H1 (cell line): ENCODE measurements around the gene BCL11A. TPM values are rescaled to one million over a fixed set of nuclear protein-coding genes. Genes with fewer than 3 reads are reported as not detected.

ENCODE experiments used
- CTCF ChIA-PET: fragments of 300-600 bp; sonication (Branson Sonifier 250); formaldehyde crosslinking; loops from one replicate; lab custom pipeline; 2021; ENCODE audit not compliant: partially characterized antibody; lab: Charles Lee
- POLR2A ChIA-PET: fragments of 300-600 bp; sonication (Branson Sonifier 250); formaldehyde crosslinking; loops from one replicate; lab custom pipeline; 2021; ENCODE audit warnings: inconsistent platforms; ENCODE audit not compliant: partially characterized antibody; lab: Charles Lee
- DNase-seq, 2 experiments: peaks; one replicate each; pipeline versions ENCODE4 v3.0.0 to v3.0.0-alpha.2; 2010 to 2022; ENCODE audit warnings: low spot score in 2 of 2, low read depth in 1 of 2, mixed read lengths in 1 of 2
- FAIRE-seq: peaks from 2 replicates; lab custom pipeline; 2011; peaks lifted over from hg19 to GRCh38; lab: Jason Lieb, UNC
- H2AFZ ChIP-seq: 2 replicates; pipeline ENCODE4 v1.8.1; 2012; ENCODE audit warnings: low read length, inconsistent platforms
- H2AK5ac ChIP-seq: 2 replicates; pipeline ENCODE4 v1.6.1; 2013; ENCODE audit warnings: low read depth, low read length
- H2BK120ac ChIP-seq: replicated peaks from 2 replicates; pipeline ENCODE3; 2013; ENCODE audit warnings: low read depth, low read length, inconsistent platforms
- H2BK12ac ChIP-seq: 2 replicates; pipeline ENCODE4 v1.6.1; 2013; ENCODE audit warnings: low read depth, low read length
- H2BK15ac ChIP-seq: 2 replicates; pipeline ENCODE4 v1.6.1; 2013; ENCODE audit warnings: low read length
- H2BK20ac ChIP-seq: 2 replicates; pipeline ENCODE4 v1.6.1; 2013; ENCODE audit warnings: low read length
- H2BK5ac ChIP-seq: 2 replicates; pipeline ENCODE4 v1.6.1; 2013; ENCODE audit warnings: low read depth, low read length
- H3K14ac ChIP-seq: 2 replicates; pipeline ENCODE4 v1.6.1; 2013; ENCODE audit warnings: inconsistent platforms; ENCODE audit not compliant: insufficient read length
- H3K18ac ChIP-seq: 2 replicates; pipeline ENCODE4 v1.6.1; 2013; ENCODE audit warnings: low read length; ENCODE audit errors: extremely low read depth
- H3K23ac ChIP-seq: 2 replicates; pipeline ENCODE4 v1.6.1; 2013; ENCODE audit warnings: inconsistent platforms; ENCODE audit not compliant: insufficient read length
- H3K23me2 ChIP-seq: 2 replicates; pipeline ENCODE4 v1.6.1; 2013; ENCODE audit warnings: low read depth, low read length
- H3K27ac ChIP-seq: 2 replicates; pipeline ENCODE4 v1.6.1; 2011; ENCODE audit warnings: low read depth, low read length, inconsistent platforms
- H3K27me3 ChIP-seq, 4 experiments: replicated peaks in 1 of 4; 1 replicate in 1 of 4; 2 replicates in 3 of 4; pipeline versions ENCODE4 v1.6.1 to v1.8.1; 2011 to 2013; ENCODE audit warnings: low read length in 3 of 4, mild to moderate bottlenecking in 3 of 4, inconsistent platforms in 2 of 4, mixed read lengths in 2 of 4, moderate library complexity in 1 of 4; ENCODE audit not compliant: control insufficient read depth in 3 of 4, insufficient read depth in 3 of 4; ENCODE audit errors: extremely low read depth in 1 of 4
- H3K36me3 ChIP-seq, 4 experiments: 2 replicates each; pipeline versions ENCODE4 v1.6.1 to v1.8.1; 2011 to 2013; ENCODE audit warnings: mild to moderate bottlenecking in 4 of 4, low read length in 3 of 4, moderate library complexity in 2 of 4, control low read depth in 1 of 4, inconsistent platforms in 1 of 4; ENCODE audit not compliant: insufficient read depth in 4 of 4, control insufficient read depth in 2 of 4
- H3K4ac ChIP-seq: replicated peaks from 2 replicates; pipeline ENCODE3; 2013; ENCODE audit warnings: low read length, low read depth, mixed read lengths, inconsistent platforms; ENCODE audit not compliant: insufficient read length
- H3K4me1 ChIP-seq, 4 experiments: replicated peaks in 1 of 4; 1 replicate in 1 of 4; 2 replicates in 3 of 4; pipeline versions ENCODE4 v1.6.1 to v1.8.1; 2011 to 2013; ENCODE audit warnings: low read length in 3 of 4, inconsistent platforms in 2 of 4, mixed read lengths in 1 of 4; ENCODE audit not compliant: insufficient read depth in 4 of 4, control insufficient read depth in 3 of 4
- H3K4me2 ChIP-seq, 2 experiments: 2 replicates each; pipeline versions ENCODE4 v1.6.1 to v1.8.1; 2011 to 2013; ENCODE audit warnings: low read depth in 2 of 2, low read length in 2 of 2, control low read depth in 1 of 2, inconsistent platforms in 1 of 2, mild to moderate bottlenecking in 1 of 2; ENCODE audit not compliant: insufficient read depth in 1 of 2
- H3K4me3 ChIP-seq, 4 experiments: fragments of 200-600, 300-600 bp in 1 of 4; sonication (generic), shearing (Covaris generic), sonication (Bioruptor Twin) in 1 of 4; 2 replicates each; pipeline versions ENCODE4 v1.5.1 to v1.8.1; 2011 to 2016; ENCODE audit warnings: low read length in 4 of 4, low read depth in 3 of 4, control low read depth in 2 of 4, inconsistent platforms in 2 of 4, mild to moderate bottlenecking in 2 of 4, mixed read lengths in 1 of 4, moderate library complexity in 1 of 4; ENCODE audit not compliant: insufficient read depth in 2 of 4; ENCODE audit errors: extremely low read depth in 1 of 4
- H3K56ac ChIP-seq: replicated peaks from 2 replicates; pipeline ENCODE3; 2013; ENCODE audit warnings: low read depth, mild to moderate bottlenecking, mixed read lengths, low read length, inconsistent platforms; ENCODE audit not compliant: insufficient read length
- H3K79me1 ChIP-seq: 2 replicates; pipeline ENCODE4 v1.6.1; 2013; ENCODE audit warnings: low read depth, low read length, control low read depth
- H3K79me2 ChIP-seq, 2 experiments: 2 replicates each; pipeline versions ENCODE4 v1.6.1 to v1.8.1; 2012 to 2013; ENCODE audit warnings: low read length in 2 of 2, mild to moderate bottlenecking in 2 of 2, inconsistent platforms in 1 of 2; ENCODE audit not compliant: insufficient read depth in 2 of 2, control insufficient read depth in 1 of 2
- H3K9ac ChIP-seq, 4 experiments: replicated peaks in 1 of 4; 1 replicate in 1 of 4; 2 replicates in 3 of 4; pipeline versions ENCODE4 v1.6.1 to v1.8.1; 2011 to 2013; ENCODE audit warnings: low read depth in 3 of 4, low read length in 3 of 4, control low read depth in 2 of 4, mild to moderate bottlenecking in 2 of 4, moderate library complexity in 2 of 4, inconsistent platforms in 1 of 4; ENCODE audit errors: extremely low read depth in 1 of 4
- H3K9me3 ChIP-seq, 2 experiments: 2 replicates each; pipeline versions ENCODE4 v1.6.1 to v1.8.1; 2012 to 2013; ENCODE audit warnings: mild to moderate bottlenecking in 2 of 2, moderate library complexity in 2 of 2, control low read depth in 1 of 2, inconsistent platforms in 1 of 2, low read depth in 1 of 2, low read length in 1 of 2, mixed read lengths in 1 of 2; ENCODE audit not compliant: insufficient read depth in 2 of 2
- H4K20me1 ChIP-seq, 2 experiments: replicated peaks in 1 of 2; 2 replicates each; pipeline versions ENCODE3 to v1.8.1; 2011 to 2013; ENCODE audit warnings: inconsistent platforms in 2 of 2, low read length in 2 of 2, mild to moderate bottlenecking in 1 of 2; ENCODE audit not compliant: insufficient read depth in 2 of 2, control insufficient read depth in 1 of 2
- H4K5ac ChIP-seq: 2 replicates; pipeline ENCODE4 v1.6.1; 2013; ENCODE audit warnings: low read length, low read depth, mixed read lengths, inconsistent platforms; ENCODE audit not compliant: insufficient read length
- H4K8ac ChIP-seq: 2 replicates; pipeline ENCODE4 v1.8.0; 2013; ENCODE audit warnings: mild to moderate bottlenecking, moderate library complexity, low read length, inconsistent platforms; ENCODE audit not compliant: insufficient read depth; ENCODE audit errors: extremely low read depth
- H4K91ac ChIP-seq: replicated peaks from 2 replicates; pipeline ENCODE3; 2013; ENCODE audit warnings: low read length, mixed read lengths, inconsistent platforms; ENCODE audit not compliant: insufficient read length
- ASH2L ChIP-seq: fragments of 200-600, 300-600 bp; sonication (generic); IDR thresholded peaks from one replicate; pipeline ENCODE4 v1.7.1; 2017; ENCODE audit warnings: low read length
- CEBPB ChIP-seq: IDR thresholded peaks from 2 replicates; pipeline ENCODE4 v1.6.1; 2012; ENCODE audit warnings: low read depth, low read length
- FOSL1 ChIP-seq: IDR thresholded peaks from 2 replicates; pipeline ENCODE4 v1.6.1; 2011; ENCODE audit warnings: mild to moderate bottlenecking, low read depth, low read length, moderate library complexity; ENCODE audit not compliant: insufficient read depth
- KDM4A ChIP-seq: IDR thresholded peaks from one replicate; pipeline ENCODE4 v1.7.1; 2012; ENCODE audit warnings: low read depth, mild to moderate bottlenecking, moderate library complexity, low read length, inconsistent platforms; ENCODE audit not compliant: severe bottlenecking
- NRF1 ChIP-seq: IDR thresholded peaks from 2 replicates; pipeline ENCODE4 v1.6.1; 2011; ENCODE audit warnings: mild to moderate bottlenecking, low read depth, low read length, improper control_type of control experiment
- PHF8 ChIP-seq: fragments of 200-600 bp; sonication (generic); conservative IDR thresholded peaks from 2 replicates; pipeline ENCODE4 v1.7.1; 2012; ENCODE audit warnings: low read depth, mild to moderate bottlenecking, inconsistent platforms, low read length, moderate library complexity
- POLR2A ChIP-seq, 2 experiments: IDR thresholded peaks; 1 replicate in 1 of 2; 2 replicates in 1 of 2; pipeline ENCODE4 v1.6.1; 2011; ENCODE audit warnings: low read depth in 2 of 2, low read length in 2 of 2, mild to moderate bottlenecking in 2 of 2; ENCODE audit errors: control extremely low read depth in 1 of 2
- SP4 ChIP-seq: IDR thresholded peaks from 2 replicates; pipeline ENCODE4 v1.6.1; 2012; ENCODE audit warnings: low read length, inconsistent platforms
- TEAD4 ChIP-seq: IDR thresholded peaks from 2 replicates; pipeline ENCODE4 v1.6.1; 2012; ENCODE audit warnings: low read depth, low read length, inconsistent platforms, mixed read lengths
- WGBS, 2 experiments: shearing (Covaris generic) in 1 of 2; methylation state at CpG; one replicate each; pipeline versions ENCODE4 v1.1.6 to v1.1.7; 2013 to 2015; ENCODE audit warnings: low lambda C conversion rate in 2 of 2, mixed read lengths in 2 of 2, inconsistent platforms in 1 of 2, low coverage in 1 of 2, missing lambda C conversion rate in 1 of 2; ENCODE audit not compliant: insufficient replicate concordance in 2 of 2, insufficient coverage in 1 of 2, insufficient read length in 1 of 2; ENCODE audit errors: extremely low coverage in 1 of 2, missing lambda C conversion rate in 1 of 2; 5-methylcytosine and 5-hydroxymethylcytosine counted together
- polyA plus RNA-seq, 7 experiments: library from polyadenylated mRNA; depleted of rRNA in 3 of 7; stranded (reverse) in 5 of 7; unstranded in 2 of 7; fragments of >200 nt in 5 of 7; fragments of 200-250 nt in 2 of 7; gene quantifications; 1 replicate in 5 of 7; 2 replicates in 1 of 7; 4 replicates in 1 of 7; pipeline versions ENCODE4 v1.2.1 to v1.2.3, GENCODE V29; 2011 to 2013; ENCODE audit warnings: missing spikeins in 2 of 7, mixed read lengths in 2 of 7
- total RNA-seq: library from RNA; stranded (reverse); fragmentation: NEBNext Ultra II Directional; extraction: Animal tissue kit (Norgen Biotek cat#: 25700); gene quantifications from 2 replicates; pipeline ENCODE4 v1.2.1, GENCODE V29; 2021
- TF ChIP-seq, protein P1 (sequence below): IDR thresholded peaks from 2 replicates; pipeline ENCODE4 v1.6.1; 2012; ENCODE audit warnings: low read length, inconsistent platforms
- TF ChIP-seq, protein P2 (sequence below): IDR thresholded peaks from 2 replicates; pipeline ENCODE4 v1.6.1; 2012; ENCODE audit warnings: inconsistent platforms

BCL11A gene
- total and polyA plus RNA-seq, 2 of the 8 experiments (the other 6 are each of a cell fraction or from before 2014, with no cell fraction given): 11.9 to 59.3 TPM

DNA sequence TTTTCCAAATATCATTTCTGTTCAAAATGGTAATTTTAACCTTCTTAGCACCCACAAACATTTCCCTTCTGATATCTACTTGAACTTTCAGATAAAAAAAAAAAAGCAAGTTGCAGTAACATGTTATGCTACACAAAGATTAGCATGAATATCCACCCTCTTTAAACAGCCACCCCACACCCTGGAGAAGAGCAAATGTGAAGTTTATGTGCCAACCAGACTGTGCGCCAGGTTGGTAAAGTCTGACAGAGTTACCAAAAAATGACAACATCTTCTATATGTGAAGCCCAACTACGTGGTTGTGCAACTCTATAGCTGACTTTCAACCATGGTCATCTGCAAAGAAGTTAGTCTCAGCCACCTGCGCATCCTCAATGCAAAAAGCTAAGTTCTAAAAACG lies 62.6 kb downstream of the BCL11A start:
- H3K9ac ChIP-seq: no peak overlapping the region
- TF ChIP-seq, protein P1, sequence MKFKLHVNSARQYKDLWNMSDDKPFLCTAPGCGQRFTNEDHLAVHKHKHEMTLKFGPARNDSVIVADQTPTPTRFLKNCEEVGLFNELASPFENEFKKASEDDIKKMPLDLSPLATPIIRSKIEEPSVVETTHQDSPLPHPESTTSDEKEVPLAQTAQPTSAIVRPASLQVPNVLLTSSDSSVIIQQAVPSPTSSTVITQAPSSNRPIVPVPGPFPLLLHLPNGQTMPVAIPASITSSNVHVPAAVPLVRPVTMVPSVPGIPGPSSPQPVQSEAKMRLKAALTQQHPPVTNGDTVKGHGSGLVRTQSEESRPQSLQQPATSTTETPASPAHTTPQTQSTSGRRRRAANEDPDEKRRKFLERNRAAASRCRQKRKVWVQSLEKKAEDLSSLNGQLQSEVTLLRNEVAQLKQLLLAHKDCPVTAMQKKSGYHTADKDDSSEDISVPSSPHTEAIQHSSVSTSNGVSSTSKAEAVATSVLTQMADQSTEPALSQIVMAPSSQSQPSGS: no peak
- TF ChIP-seq PHF8 (no peak), CEBPB (no peak), KDM4A (no peak), FOSL1 (no peak), ASH2L (no peak), SP4 (no peak), NRF1 (no peak), POLR2A (IDR thresholded peaks at IDR 0.05; ENCODE audit: control extremely low read depth in 1 of 2, low read depth in 2 of 2, low read length in 2 of 2) (no peak), TEAD4 (no peak)
- TF ChIP-seq, protein P2, sequence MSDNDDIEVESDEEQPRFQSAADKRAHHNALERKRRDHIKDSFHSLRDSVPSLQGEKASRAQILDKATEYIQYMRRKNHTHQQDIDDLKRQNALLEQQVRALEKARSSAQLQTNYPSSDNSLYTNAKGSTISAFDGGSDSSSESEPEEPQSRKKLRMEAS: no peak
- no peaks in the 10 kb centered on the region for H3K23me2 ChIP-seq
- no peak overlapping the region for H3K56ac ChIP-seq
- no peak overlapping the region for H2BK5ac ChIP-seq
- no peak overlapping the region for H3K27ac ChIP-seq
- no peak overlapping the region for H2BK15ac ChIP-seq
- H3K23ac ChIP-seq: no peak overlapping the region
- no peaks in the 10 kb centered on the region for H3K27me3 ChIP-seq
- H2AFZ ChIP-seq: no peak overlapping the region
- H3K79me2 ChIP-seq: peaks cover 0 to 86% of the 10 kb centered on the region in 2 experiments; a peak in 3 of 4 replicates
- no peak overlapping the region for H3K4me3 ChIP-seq
- H3K4ac ChIP-seq: no peak overlapping the region
- H3K14ac ChIP-seq: no peak overlapping the region
- H2BK120ac ChIP-seq: no peak overlapping the region
- POLR2A ChIA-PET: interaction anchor here (0.8 kb wide), 1 partner anchor 9 kb away, joined by 3 read pairs; no protein-coding TSS in a partner anchor
- H3K36me3 ChIP-seq: peaks cover 0 to 12% (median 3%) of the 10 kb centered on the region in 4 experiments; a peak in 5 of 8 replicates
- CTCF ChIA-PET: interaction anchor here (0.8 kb wide), 1 partner anchor 63 kb away, joined by 3 read pairs; no protein-coding TSS in a partner anchor
- 69% methylated on average over 4 of the region's 4 CpGs; no CpG with 5 or more reads in 1 of the 2 experiments for WGBS, 2 experiments
- no peak overlapping the region for H4K5ac ChIP-seq
- H3K4me2 ChIP-seq: no peak overlapping the region
- DNase-seq: no peak
- H4K20me1 ChIP-seq: peaks cover 3 to 12% of the 10 kb centered on the region in 2 experiments
- no peak overlapping the region for H4K8ac ChIP-seq
- H3K9me3 ChIP-seq: no peaks in the 10 kb centered on the region
- H3K4me1 ChIP-seq: peaks cover 0 to 12% (median 5%) of the 10 kb centered on the region in 4 experiments; a peak in 3 of 7 replicates
- H4K91ac ChIP-seq: no peak overlapping the region
- no peak overlapping the region for H2BK12ac ChIP-seq
- H3K18ac ChIP-seq: no peak overlapping the region
- FAIRE-seq: no peak
- no peak overlapping the region for H2BK20ac ChIP-seq
- H3K79me1 ChIP-seq: peaks cover 15% of the 10 kb centered on the region
- no peak overlapping the region for H2AK5ac ChIP-seq
